HG02759 (cell line): ENCODE measurements around the gene ATP5F1C.

Source experiments
- ATAC-seq: cut with Tn5 transposase; IDR thresholded peaks from one replicate; pipeline ENCODE4 v1.9.1; 2021; ENCODE audit warnings: mild to moderate bottlenecking, moderate library complexity; ENCODE audit not compliant: unreplicated experiment

Gene ATP5F1C

DNA sequence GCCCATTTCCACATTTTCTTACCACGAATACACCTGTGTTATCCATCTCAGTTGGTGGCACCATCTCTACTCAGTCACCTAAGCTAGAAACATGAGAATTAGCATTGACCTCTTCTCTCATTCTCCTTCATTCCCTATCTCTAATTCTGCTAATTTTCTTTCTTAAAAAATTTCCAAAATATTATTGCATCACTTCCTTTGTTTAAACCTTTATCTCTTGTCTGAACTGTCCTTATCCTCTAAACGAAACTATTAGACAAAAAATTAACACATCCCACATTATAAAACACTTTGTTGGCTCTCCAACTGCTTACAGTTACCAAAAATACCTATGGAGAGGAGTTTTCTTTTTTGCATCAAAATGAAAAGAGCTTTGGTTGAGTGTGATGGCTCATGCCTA, 48.6 kb downstream of the ATP5F1C start:
- no peak for ATAC-seq

DNA sequence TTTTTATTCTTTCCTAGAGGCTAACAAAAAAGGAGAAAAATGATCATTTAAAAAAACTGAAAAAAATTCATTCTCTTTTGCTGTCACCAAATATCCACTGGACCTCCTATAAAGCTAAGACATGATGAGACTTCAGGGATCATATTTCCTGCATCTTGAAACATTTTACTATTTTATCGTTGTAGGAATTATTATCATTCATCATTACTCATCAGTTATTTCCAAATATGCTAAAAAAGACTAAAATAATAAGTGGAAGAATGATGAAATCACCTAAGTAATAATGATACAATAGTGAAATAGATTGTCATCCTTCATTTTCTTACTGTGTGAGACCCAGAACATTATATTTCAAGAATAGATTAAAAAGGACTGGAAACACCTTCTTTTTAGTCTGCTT, 58.6 kb downstream of the ATP5F1C start:
- no peak for ATAC-seq

DNA sequence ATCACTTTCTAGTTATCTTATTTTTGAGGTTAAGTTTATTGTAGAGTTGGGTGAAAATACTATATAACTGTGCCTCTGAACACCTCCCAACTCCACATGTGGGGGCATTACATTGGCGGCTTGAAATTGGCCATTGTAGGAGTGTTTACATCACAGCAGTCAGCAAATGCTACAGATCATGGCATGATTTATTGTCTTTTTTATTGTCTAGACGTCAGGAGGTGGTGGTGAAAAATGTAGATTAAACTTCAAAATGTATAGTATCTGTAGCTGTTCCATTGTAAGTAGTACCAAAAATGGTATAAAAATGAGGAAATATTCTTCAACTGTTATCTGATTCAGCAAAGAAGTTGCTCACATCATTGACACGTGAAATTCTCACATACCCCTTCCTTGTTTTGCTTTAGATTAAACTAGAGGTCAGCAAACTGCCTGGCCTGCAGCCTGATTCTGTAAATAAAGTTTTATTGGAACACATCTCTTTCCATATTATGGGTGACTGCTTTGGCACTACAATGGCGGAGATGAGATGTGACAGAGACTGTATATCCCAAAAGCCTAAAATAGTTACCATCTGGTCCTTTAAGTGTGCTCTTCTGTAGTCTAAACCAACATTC, 65.4 kb downstream of the ATP5F1C start:
- no peak for ATAC-seq

DNA sequence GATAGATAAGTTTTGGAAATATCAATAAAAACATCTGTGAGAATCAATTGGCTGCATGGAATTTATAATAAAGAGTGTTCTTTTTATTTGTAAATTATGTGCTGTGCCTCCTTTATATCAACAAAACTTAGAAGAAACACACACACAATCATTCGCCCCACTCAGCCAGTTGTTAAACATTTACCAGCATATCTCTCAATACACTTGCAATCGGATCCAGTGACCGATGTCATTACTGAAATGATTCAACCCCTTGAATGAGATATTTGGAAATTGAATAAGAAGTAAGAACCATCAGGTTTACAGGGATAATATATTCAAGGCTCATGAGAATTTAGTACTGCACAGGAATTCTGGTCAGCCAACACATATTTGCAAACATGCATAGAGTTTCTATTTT, 65.9 kb downstream of the ATP5F1C start:
- ATAC-seq: no peak

DNA sequence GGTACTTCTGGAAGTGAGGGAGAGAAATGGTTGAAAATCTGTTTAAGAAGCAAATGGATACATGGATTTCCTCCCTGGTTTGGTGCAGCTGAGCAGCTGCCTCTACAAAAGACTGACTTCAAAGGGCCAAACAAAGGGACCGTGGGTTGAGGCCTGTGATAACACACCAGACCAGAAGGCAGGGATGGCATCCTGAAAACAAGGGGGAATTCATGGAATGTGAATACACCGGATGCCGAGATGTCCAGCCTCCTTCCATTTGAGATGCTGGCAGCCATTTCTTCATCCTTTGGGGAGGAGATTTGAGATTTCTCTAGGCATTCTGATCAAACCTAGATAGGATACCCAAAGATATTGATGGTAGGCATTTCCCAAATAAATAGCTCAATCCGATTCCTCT, 67.2 kb downstream of the ATP5F1C start:
- ATAC-seq: no peak

DNA sequence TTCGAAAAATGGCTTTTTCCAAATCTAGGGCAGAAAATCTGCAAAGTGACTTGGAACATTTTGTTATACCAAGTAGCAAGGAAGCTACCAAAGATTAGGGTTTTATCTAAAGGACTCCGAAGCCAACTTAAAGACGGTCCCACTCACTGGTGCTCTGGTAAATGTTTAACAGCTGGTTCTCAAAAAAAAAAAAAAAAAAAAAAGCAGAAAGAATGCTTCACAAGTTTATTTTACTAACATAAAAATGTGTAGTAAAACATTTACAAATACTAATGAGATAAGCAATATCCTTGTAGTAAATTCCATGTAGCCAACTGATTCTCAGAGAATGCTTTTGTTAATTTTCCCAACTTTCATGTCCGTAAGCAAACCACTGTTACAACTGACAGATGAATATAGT, 68.7 kb downstream of the ATP5F1C start:
- no peak for ATAC-seq

DNA sequence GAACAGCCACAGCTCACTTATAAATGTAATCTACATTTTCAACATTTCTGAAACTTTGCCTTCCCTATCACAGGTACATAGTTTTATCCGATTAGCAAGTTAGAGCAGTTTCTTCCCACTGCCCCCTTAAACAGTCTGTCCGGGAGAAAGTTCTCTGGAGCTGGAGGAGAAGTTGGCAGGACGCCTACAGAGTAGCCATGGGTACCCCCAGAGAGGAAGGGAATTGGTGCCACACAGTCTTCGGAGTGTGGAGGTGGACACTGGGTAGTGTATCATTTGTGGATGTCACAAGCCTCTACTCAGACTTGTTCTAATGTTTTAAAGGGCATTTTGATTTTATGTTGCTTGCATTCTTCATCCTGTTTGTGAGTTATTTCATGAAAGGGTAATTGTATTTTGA, 69.3 kb downstream of the ATP5F1C start:
- ATAC-seq: no peak
